Measurements from ENCODE around the gene WWP2.

DNA sequence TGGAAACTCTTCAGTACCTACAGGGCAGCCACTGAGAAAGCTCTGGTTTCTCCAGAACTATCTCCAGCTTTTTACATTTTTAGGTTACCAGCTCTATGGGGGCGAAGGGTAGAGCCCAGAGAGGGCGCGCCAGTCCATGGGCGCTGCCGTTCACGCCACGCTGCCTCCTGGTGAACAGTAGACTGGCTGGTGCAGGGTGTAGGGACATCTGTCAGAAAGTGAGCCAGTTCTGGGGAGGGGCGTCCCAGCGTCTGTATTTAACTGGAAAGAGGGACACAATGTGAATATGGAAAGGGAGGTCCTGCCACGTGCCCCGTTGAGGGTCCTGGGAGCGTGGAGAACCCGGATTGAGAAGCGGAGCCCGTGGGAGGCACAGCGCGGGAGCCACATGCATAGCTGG lies 172.6 kb downstream of the WWP2 start:
- no peak for TF ChIP-seq EZH2phosphoT487 (IDR thresholded peaks at IDR 0.05; ENCODE audit: insufficient read depth, low read depth)
- no peak for TF ChIP-seq EZH2 (IDR thresholded peaks at IDR 0.05; ENCODE audit: insufficient read depth, poor library complexity, severe bottlenecking)
